Astrocyte (in vitro differentiated cells and primary cell): ENCODE data around the gene MUC4. TPM values are rescaled to one million over a fixed set of nuclear protein-coding genes. Genes with fewer than 3 reads are reported as not detected.

Experiments used
- DNase-seq: peaks from one replicate; pipeline ENCODE4 v3.0.0-alpha.2; 2010; ENCODE audit warnings: low read depth
- FAIRE-seq: peaks from 2 replicates; lab custom pipeline; 2011; peaks lifted over from hg19 to GRCh38; lab: Jason Lieb, UNC
- H2AFZ ChIP-seq: 2 replicates; pipeline ENCODE4 v1.6.0; 2012; ENCODE audit warnings: low read depth, low read length, inconsistent platforms
- H3K27ac ChIP-seq: 2 replicates; pipeline ENCODE4 v1.5.1; 2011; ENCODE audit warnings: low read depth, low read length, inconsistent platforms
- H3K27me3 ChIP-seq: 2 replicates; pipeline ENCODE4 v1.6.0; 2011; ENCODE audit warnings: low read length, inconsistent platforms; ENCODE audit not compliant: insufficient read depth
- H3K36me3 ChIP-seq: 2 replicates; pipeline ENCODE4 v1.5.1; 2011; ENCODE audit warnings: low read length, inconsistent platforms; ENCODE audit not compliant: insufficient read depth
- H3K4me1 ChIP-seq: 2 replicates; pipeline ENCODE4 v1.5.1; 2011; ENCODE audit warnings: low read length, inconsistent platforms; ENCODE audit not compliant: insufficient read depth
- H3K4me2 ChIP-seq: 2 replicates; pipeline ENCODE4 v1.6.0; 2012; ENCODE audit warnings: low read length, inconsistent platforms
- H3K4me3 ChIP-seq: 2 replicates; pipeline ENCODE4 v1.5.1; 2011; ENCODE audit warnings: low read depth, mild to moderate bottlenecking, low read length, inconsistent platforms; ENCODE audit not compliant: insufficient read depth
- H3K79me2 ChIP-seq: 2 replicates; pipeline ENCODE4 v1.6.0; 2012; ENCODE audit warnings: mild to moderate bottlenecking, low read length, inconsistent platforms; ENCODE audit not compliant: insufficient read depth
- H3K9ac ChIP-seq: 2 replicates; pipeline ENCODE4 v1.6.0; 2012; ENCODE audit warnings: mild to moderate bottlenecking, low read length, inconsistent platforms
- H3K9me3 ChIP-seq: 2 replicates; pipeline ENCODE4 v1.5.1; 2012; ENCODE audit warnings: low read depth, mild to moderate bottlenecking, low read length, inconsistent platforms; ENCODE audit not compliant: insufficient read depth
- H4K20me1 ChIP-seq: 2 replicates; pipeline ENCODE4 v1.6.0; 2012; ENCODE audit warnings: low read length, inconsistent platforms; ENCODE audit not compliant: insufficient read depth
- H3K27ac Mint-ChIP-seq: one replicate; pipeline ENCODE4 v1.8.0; 2021; ENCODE audit warnings: mild to moderate bottlenecking, mixed read lengths; ENCODE audit not compliant: unreplicated experiment
- H3K27me3 Mint-ChIP-seq: one replicate; pipeline ENCODE4 v1.8.0; 2021; ENCODE audit warnings: low read depth, mixed read lengths; ENCODE audit not compliant: unreplicated experiment
- H3K36me3 Mint-ChIP-seq: one replicate; pipeline ENCODE4 v1.8.0; 2021; ENCODE audit warnings: low read depth, mixed read lengths; ENCODE audit not compliant: unreplicated experiment
- H3K4me1 Mint-ChIP-seq: one replicate; pipeline ENCODE4 v1.8.0; 2021; ENCODE audit warnings: low read depth, mixed read lengths; ENCODE audit not compliant: unreplicated experiment
- H3K4me3 Mint-ChIP-seq: one replicate; pipeline ENCODE4 v1.8.0; 2021; ENCODE audit warnings: mild to moderate bottlenecking, moderate library complexity, mixed read lengths; ENCODE audit not compliant: unreplicated experiment
- H3K9me3 Mint-ChIP-seq: one replicate; pipeline ENCODE4 v1.8.0; 2021; ENCODE audit warnings: mild to moderate bottlenecking, mixed read lengths; ENCODE audit not compliant: unreplicated experiment
- EZH2 ChIP-seq: IDR thresholded peaks from 2 replicates; pipeline ENCODE4 v1.6.1; 2012; ENCODE audit warnings: mild to moderate bottlenecking, low read length, inconsistent platforms; ENCODE audit not compliant: insufficient read depth
- total RNA-seq: library from RNA; stranded (reverse); gene quantifications from 2 replicates; pipeline ENCODE4 v1.2.1, GENCODE V29; 2021
- TF ChIP-seq, protein P1 (sequence below): IDR thresholded peaks from 2 replicates; pipeline ENCODE4 v1.5.1; 2011; ENCODE audit warnings: low read depth, mild to moderate bottlenecking, inconsistent platforms, low read length, moderate library complexity; ENCODE audit not compliant: insufficient read depth

Gene MUC4
- total RNA-seq, 1 donor from 2014 or later = 0.05 TPM

DNA sequence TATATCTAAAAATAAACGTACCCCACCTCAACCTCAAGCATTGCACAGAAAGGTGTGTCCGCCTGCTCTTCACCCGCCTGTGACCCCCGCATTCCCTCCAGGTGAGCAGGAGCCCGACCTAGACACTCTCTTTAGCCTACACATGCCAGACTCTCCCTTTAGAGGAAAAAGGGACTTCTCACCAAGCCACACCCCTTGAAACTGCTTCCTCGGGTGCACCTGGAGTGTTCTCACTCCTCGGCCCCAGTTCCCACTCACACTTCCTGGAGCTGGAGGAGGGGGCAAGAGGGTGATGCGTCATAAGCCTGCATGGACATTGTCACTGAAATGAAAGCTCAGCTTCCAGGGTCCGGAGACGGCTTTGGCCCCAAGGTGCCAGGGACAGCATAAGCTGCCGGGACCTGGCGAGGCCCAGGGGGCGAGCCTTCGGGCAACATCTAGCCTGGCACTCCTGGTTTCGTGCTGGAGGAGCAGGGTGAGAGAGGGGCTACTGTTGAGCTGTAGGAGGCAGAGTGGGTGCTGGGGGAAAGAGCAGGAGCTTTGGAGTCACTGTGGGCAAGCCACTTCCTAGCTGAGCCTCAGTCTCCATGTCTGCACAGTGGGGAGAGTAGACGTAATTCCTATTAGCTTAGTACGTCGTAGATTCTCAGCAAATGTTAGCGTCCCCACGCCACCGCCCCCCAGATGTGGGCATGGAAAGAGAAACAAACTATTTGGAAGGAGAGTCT lies 9.8 kb upstream of the MUC4 start:
- no peaks in the 10 kb centered on the region for H3K9me3 Mint-ChIP-seq
- H3K4me3 ChIP-seq = no peak overlapping the region
- FAIRE-seq (no peak), DNase-seq (no peak)
- H2AFZ ChIP-seq = no peak overlapping the region
- no peaks in the 10 kb centered on the region for H3K36me3 ChIP-seq
- H3K27ac ChIP-seq = no peak overlapping the region
- H3K4me1 Mint-ChIP-seq = no peaks in the 10 kb centered on the region
- no peaks in the 10 kb centered on the region for H4K20me1 ChIP-seq
- TF ChIP-seq, protein P1, sequence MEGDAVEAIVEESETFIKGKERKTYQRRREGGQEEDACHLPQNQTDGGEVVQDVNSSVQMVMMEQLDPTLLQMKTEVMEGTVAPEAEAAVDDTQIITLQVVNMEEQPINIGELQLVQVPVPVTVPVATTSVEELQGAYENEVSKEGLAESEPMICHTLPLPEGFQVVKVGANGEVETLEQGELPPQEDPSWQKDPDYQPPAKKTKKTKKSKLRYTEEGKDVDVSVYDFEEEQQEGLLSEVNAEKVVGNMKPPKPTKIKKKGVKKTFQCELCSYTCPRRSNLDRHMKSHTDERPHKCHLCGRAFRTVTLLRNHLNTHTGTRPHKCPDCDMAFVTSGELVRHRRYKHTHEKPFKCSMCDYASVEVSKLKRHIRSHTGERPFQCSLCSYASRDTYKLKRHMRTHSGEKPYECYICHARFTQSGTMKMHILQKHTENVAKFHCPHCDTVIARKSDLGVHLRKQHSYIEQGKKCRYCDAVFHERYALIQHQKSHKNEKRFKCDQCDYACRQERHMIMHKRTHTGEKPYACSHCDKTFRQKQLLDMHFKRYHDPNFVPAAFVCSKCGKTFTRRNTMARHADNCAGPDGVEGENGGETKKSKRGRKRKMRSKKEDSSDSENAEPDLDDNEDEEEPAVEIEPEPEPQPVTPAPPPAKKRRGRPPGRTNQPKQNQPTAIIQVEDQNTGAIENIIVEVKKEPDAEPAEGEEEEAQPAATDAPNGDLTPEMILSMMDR = no peak
- TF ChIP-seq EZH2 = no peak
- no peaks in the 10 kb centered on the region for H3K9me3 ChIP-seq
- H3K27me3 ChIP-seq = peaks cover 6% of the 10 kb centered on the region
- H3K9ac ChIP-seq = no peak overlapping the region
- H3K27ac Mint-ChIP-seq = no peak overlapping the region
- H3K4me3 Mint-ChIP-seq = no peak overlapping the region
- H3K27me3 Mint-ChIP-seq = peaks cover 37% of the 10 kb centered on the region
- H3K79me2 ChIP-seq = no peaks in the 10 kb centered on the region
- H3K4me1 ChIP-seq = no peaks in the 10 kb centered on the region
- H3K36me3 Mint-ChIP-seq = no peaks in the 10 kb centered on the region
- no peak overlapping the region for H3K4me2 ChIP-seq

DNA sequence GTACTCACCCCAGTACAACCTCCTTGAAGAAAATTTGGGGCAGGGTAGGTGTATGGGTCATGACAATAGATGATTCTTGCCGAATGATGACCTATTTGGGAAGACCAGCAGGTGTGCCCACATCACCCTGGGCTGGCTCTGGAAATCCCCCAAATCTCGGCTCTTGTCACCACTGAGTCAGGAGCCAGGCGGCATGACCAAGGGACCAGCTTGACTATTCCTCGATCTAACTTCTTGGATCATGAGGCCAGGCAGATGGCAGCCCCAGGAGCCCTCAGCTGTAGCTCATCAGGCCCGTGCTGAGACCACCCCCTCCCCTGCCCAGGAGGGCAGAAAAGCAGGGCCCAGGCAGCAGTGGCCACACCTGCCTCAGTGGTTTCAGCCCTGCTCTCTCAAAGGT lies 9.2 kb upstream of the MUC4 start:
- DNase-seq (no peak), FAIRE-seq (no peak)
- Mint-ChIP-seq H3K36me3 (no peaks in the 10 kb centered on the region), H3K9me3 (no peaks in the 10 kb centered on the region), H3K27ac (no peak overlapping the region), H3K4me3 (no peak overlapping the region), H3K4me1 (no peaks in the 10 kb centered on the region), H3K27me3 (peaks cover 36% of the 10 kb centered on the region)
- H3K36me3 ChIP-seq = no peaks in the 10 kb centered on the region
- H3K27ac ChIP-seq = no peak overlapping the region
- peaks cover 6% of the 10 kb centered on the region for H3K27me3 ChIP-seq
- no peak overlapping the region for H2AFZ ChIP-seq
- no peaks in the 10 kb centered on the region for H3K9me3 ChIP-seq
- no peak overlapping the region for H3K4me2 ChIP-seq
- no peaks in the 10 kb centered on the region for H4K20me1 ChIP-seq
- no peak overlapping the region for H3K9ac ChIP-seq
- H3K4me3 ChIP-seq = no peak overlapping the region
- no peak for TF ChIP-seq EZH2
- TF ChIP-seq, protein P1 = no peak
- no peaks in the 10 kb centered on the region for H3K79me2 ChIP-seq
- H3K4me1 ChIP-seq = no peaks in the 10 kb centered on the region

DNA sequence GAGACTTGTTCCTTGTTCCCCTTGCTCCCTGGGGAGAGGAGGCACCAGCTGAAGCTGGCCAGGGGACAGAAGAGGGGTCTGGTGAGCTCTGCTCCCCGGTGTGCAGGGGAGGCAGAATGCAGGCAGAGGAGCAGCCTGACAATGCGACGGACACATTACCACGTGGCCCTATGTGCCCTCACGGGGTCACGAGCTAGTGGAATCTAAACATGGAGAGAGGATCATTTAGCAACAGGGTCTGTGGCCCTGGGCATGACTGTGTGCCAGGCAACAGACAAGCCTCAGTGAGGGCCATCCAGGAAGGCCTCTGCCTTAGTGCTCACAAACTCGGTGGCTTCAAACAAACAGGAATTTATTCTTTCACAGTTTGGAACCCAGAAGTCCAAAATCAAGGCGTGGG lies 8.5 kb upstream of the MUC4 start:
- Histone ChIP-seq H2AFZ (no peak overlapping the region), H4K20me1 (no peaks in the 10 kb centered on the region), H3K79me2 (no peaks in the 10 kb centered on the region), H3K27me3 (peaks cover 4% of the 10 kb centered on the region), H3K4me3 (no peak overlapping the region), H3K9ac (no peak overlapping the region), H3K9me3 (no peaks in the 10 kb centered on the region), H3K4me2 (no peak overlapping the region), H3K36me3 (no peaks in the 10 kb centered on the region), H3K27ac (no peak overlapping the region), H3K4me1 (no peaks in the 10 kb centered on the region)
- FAIRE-seq (no peak), DNase-seq (no peak)
- Mint-ChIP-seq H3K36me3 (no peaks in the 10 kb centered on the region), H3K27me3 (peaks cover 36% of the 10 kb centered on the region), H3K27ac (no peak overlapping the region), H3K9me3 (no peaks in the 10 kb centered on the region), H3K4me1 (no peaks in the 10 kb centered on the region), H3K4me3 (no peak overlapping the region)
- TF ChIP-seq, protein P1 = no peak
- no peak for TF ChIP-seq EZH2
